ENCODE measurements around the gene IKZF1. TPM values are rescaled to one million over a fixed set of nuclear protein-coding genes. Genes with fewer than 3 reads are reported as not detected.

IKZF1 gene
- total and polyA plus RNA-seq, 9 of the 15 experiments (the other 6 are each of a cell fraction or from before 2014, with no cell fraction given), result 12.6 to 85.3 (median 44.7) TPM

- no peaks in the 10 kb centered on the region; a peak in 1 of 5 replicates for H3K27me3 ChIP-seq (ENCODE audit: control insufficient read depth in 2 of 2, insufficient read depth in 2 of 2, low read length in 2 of 2)
Measured at GRCh38 chr7:50330696-50331095, 26.2 kb downstream of the IKZF1 start.

More at GRCh38 chr7:50330696-50331095, 26.2 kb downstream of the IKZF1 start:
- whole genome bisulfite sequencing (ENCODE audit: insufficient coverage, low coverage, missing lambda C conversion rate), result 85% methylated on average over 3 of the region's 3 CpGs
- no peak overlapping the region for H3K9ac ChIP-seq (ENCODE audit: insufficient read depth in 1 of 2, low read depth in 2 of 2, low read length in 2 of 2)
- peaks cover 50% of the 10 kb centered on the region for H3K79me2 ChIP-seq (ENCODE audit: control insufficient read depth, insufficient read depth, low read length)
- no TSS peak for BruUV-seq (replicated peaks)
- H3K4me2 ChIP-seq (ENCODE audit: insufficient read depth, low read length), result no peak overlapping the region
- no peak overlapping the region; the same call in 2 of the 3 replicates for H3K27ac ChIP-seq (ENCODE audit: extremely low read depth, low read depth, low read length)
- H4K20me1 ChIP-seq (replicated peaks; ENCODE audit: control insufficient read depth, insufficient read depth, low read length), result no peaks in the 10 kb centered on the region
- FAIRE-seq (no peak), ATAC-seq (no peak), DNase-seq (ENCODE audit: extremely low read depth in 1 of 4, low spot score in 3 of 4) (no peak)
- no peak overlapping the region for H3K4me3 ChIP-seq
- no peaks in the 10 kb centered on the region for H3K9me3 ChIP-seq (replicated peaks; ENCODE audit: control insufficient read depth, insufficient read depth, low read depth, low read length)
- ChIA-PET CTCF (ENCODE audit: low intra/inter-chr PET ratio) (no interaction called here), POLR2A (interaction anchor here (1.1 kb wide), 1 partner anchor 146 kb away, joined by 5 read pairs; no protein-coding TSS in a partner anchor)
- intact Hi-C loops (cut with micrococcal nuclease), result no loop called here
- no peaks in the 10 kb centered on the region for H3K9me1 ChIP-seq (ENCODE audit: control insufficient read depth, insufficient read depth, low read length)
- H3K36me3 ChIP-seq (ENCODE audit: control insufficient read depth, insufficient read depth, low read length), result peaks cover 84% of the 10 kb centered on the region
- TF ChIP-seq HBP1 (CRISPR knock-in tag; IDR thresholded peaks at IDR 0.05) (no peak), RFX5 (IDR thresholded peaks at IDR 0.05; ENCODE audit: low read depth, low read length) (no peak), ZNF589 (CRISPR knock-in tag; IDR thresholded peaks at IDR 0.05; ENCODE audit: low read depth) (no peak), NCOA2 (IDR thresholded peaks at IDR 0.05; ENCODE audit: partially characterized antibody in 2 of 2) (no peak), ZNF551 (CRISPR knock-in tag; IDR thresholded peaks at IDR 0.05) (no peak), OTX1 (CRISPR knock-in tag; IDR thresholded peaks at IDR 0.05) (no peak), ZC3H11A (IDR thresholded peaks at IDR 0.05; ENCODE audit: low read depth, low read length) (no peak), MGA (IDR thresholded peaks at IDR 0.05) (no peak), FOXJ3 (CRISPR knock-in tag; IDR thresholded peaks at IDR 0.05) (no peak)
- H3K4me1 ChIP-seq (replicated peaks in 1 of 2; ENCODE audit: control insufficient read depth in 2 of 2, insufficient read depth in 2 of 2, low read length in 2 of 2), result peaks cover 24 to 51% of the 10 kb centered on the region in 2 experiments
- H2AFZ ChIP-seq (ENCODE audit: low read depth, low read length), result no peak overlapping the region
- in situ Hi-C loops (cut with MboI), result no loop called here
